Lower leg skin (tissue), 3 donors: Measurements from ENCODE around the gene HEXIM2.

Experiments used
- CTCF ChIP-seq, 3 donors: fragments of 450-650 bp; IDR thresholded peaks; one replicate each; pipeline ENCODE4 v1.5.1; 2016; ENCODE audit warnings: antibody characterized with exemption in 3 of 3, mild to moderate bottlenecking in 3 of 3, moderate library complexity in 2 of 3
- POLR2A ChIP-seq, 2 donors: fragments of 450-650 bp; IDR thresholded peaks; one replicate each; pipeline ENCODE4 v1.6.1; 2016 to 2017; ENCODE audit warnings: antibody characterized with exemption in 2 of 2, mild to moderate bottlenecking in 1 of 2, moderate library complexity in 1 of 2

- TF ChIP-seq CTCF (IDR thresholded peaks at IDR 0.05): peak in 2 of 3 donors; percentile 32 to 97
- TF ChIP-seq POLR2A (IDR thresholded peaks at IDR 0.05): no peak
These were observed 36.1 kb downstream of the HEXIM2 start for GRCh38 chr17:45197555-45198334.
